H1 (cell line): ENCODE measurements around the gene DHRS4L2. TPM values are rescaled to one million over a fixed set of nuclear protein-coding genes. Genes with fewer than 3 reads are reported as not detected.

Experiments
- BACH1 ChIP-seq: IDR thresholded peaks from 2 replicates; pipeline ENCODE4 v1.6.1; 2012; ENCODE audit warnings: low read length, improper control_type of control experiment
- GTF2F1 ChIP-seq: IDR thresholded peaks from 2 replicates; pipeline ENCODE4 v1.6.1; 2012; ENCODE audit warnings: low read depth, low read length, improper control_type of control experiment, borderline replicate concordance
- polyA plus RNA-seq, 7 experiments: library from polyadenylated mRNA; depleted of rRNA in 3 of 7; stranded (reverse) in 5 of 7; unstranded in 2 of 7; fragments of >200 nt in 5 of 7; fragments of 200-250 nt in 2 of 7; gene quantifications; 1 replicate in 5 of 7; 2 replicates in 1 of 7; 4 replicates in 1 of 7; pipeline versions ENCODE4 v1.2.1 to v1.2.3, GENCODE V29; 2011 to 2013; ENCODE audit warnings: missing spikeins in 2 of 7, mixed read lengths in 2 of 7
- total RNA-seq: library from RNA; stranded (reverse); fragmentation: NEBNext Ultra II Directional; extraction: Animal tissue kit (Norgen Biotek cat#: 25700); gene quantifications from 2 replicates; pipeline ENCODE4 v1.2.1, GENCODE V29; 2021

Gene DHRS4L2
- total and polyA plus RNA-seq, 2 of the 8 experiments (the other 6 are each of a cell fraction or from before 2014, with no cell fraction given), result 12.3 to 15.4 TPM

DNA sequence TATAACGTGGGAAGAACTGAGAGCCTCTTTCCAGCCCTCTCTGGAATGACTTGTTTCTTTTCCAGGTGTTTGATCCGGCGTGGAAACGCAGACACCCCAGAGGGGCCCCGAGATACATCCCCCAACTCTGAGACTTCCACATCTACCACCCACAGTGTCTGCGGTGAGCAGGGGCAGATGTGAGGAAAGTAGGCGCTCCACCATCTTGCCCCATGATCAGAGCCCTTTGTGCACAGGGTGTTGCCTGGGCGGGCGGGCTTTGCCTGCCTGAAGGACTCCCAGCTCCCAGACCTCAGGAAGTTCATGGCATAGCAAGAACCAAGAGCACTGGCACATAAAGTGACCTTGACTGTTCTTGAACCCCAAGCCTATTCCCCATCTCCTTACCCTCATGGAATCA lies 65.9 kb downstream of the DHRS4L2 start (continued):
- no peak for TF ChIP-seq BACH1
- TF ChIP-seq GTF2F1, result no peak

Other genes starting within 250 kb of the DHRS4L2 start
- 16.2 and 19.2 TPM in 2 replicates for gene DHRS4, start 35.2 kb upstream of the DHRS4L2 start, total RNA-seq
- gene DHRS4, start 35.2 kb upstream of the DHRS4L2 start, polyA plus RNA-seq (2011; rRNA removed), result 11.7 and 18.3 TPM in 2 replicates
- gene CARMIL3, start 63.1 kb downstream of the DHRS4L2 start, total RNA-seq, result 8.5 and 9.0 TPM in 2 replicates
- gene CARMIL3, start 63.1 kb downstream of the DHRS4L2 start, polyA plus RNA-seq (2011; rRNA removed), result 6.0 and 7.8 TPM in 2 replicates
- not detected in 2 replicates for gene CPNE6, start 82.6 kb downstream of the DHRS4L2 start, total RNA-seq
- 0.02 and 0.05 TPM in 2 replicates for gene CPNE6, start 82.6 kb downstream of the DHRS4L2 start, polyA plus RNA-seq (2011; rRNA removed)
- 79.3 and 81.9 TPM in 2 replicates for gene PCK2, start 105.4 kb downstream of the DHRS4L2 start, total RNA-seq
- 115 and 221 TPM in 2 replicates for gene PCK2, start 105.4 kb downstream of the DHRS4L2 start, polyA plus RNA-seq (2011; rRNA removed)
- 63.6 and 67.2 TPM in 2 replicates for gene DCAF11, start 125.8 kb downstream of the DHRS4L2 start, total RNA-seq
- 60.4 and 74.6 TPM in 2 replicates for gene DCAF11, start 125.8 kb downstream of the DHRS4L2 start, polyA plus RNA-seq (2011; rRNA removed)
- 1.1 TPM in 2 replicates for gene NRL, start 126.0 kb downstream of the DHRS4L2 start, total RNA-seq
- 2.1 and 2.2 TPM in 2 replicates for gene NRL, start 126.0 kb downstream of the DHRS4L2 start, polyA plus RNA-seq (2011; rRNA removed)
- gene FITM1, start 141.7 kb downstream of the DHRS4L2 start, total RNA-seq, result 0.33 and 0.76 TPM in 2 replicates
- 0.53 and 0.80 TPM in 2 replicates for gene FITM1, start 141.7 kb downstream of the DHRS4L2 start, polyA plus RNA-seq (2011; rRNA removed)
- 85.9 and 91.7 TPM in 2 replicates for gene PSME1, start 147.3 kb downstream of the DHRS4L2 start, total RNA-seq
- 57.4 and 74.9 TPM in 2 replicates for gene PSME1, start 147.3 kb downstream of the DHRS4L2 start, polyA plus RNA-seq (2011; rRNA removed)
- gene EMC9, start 152.7 kb downstream of the DHRS4L2 start, total RNA-seq, result 36.9 and 38.4 TPM in 2 replicates
- gene EMC9, start 152.7 kb downstream of the DHRS4L2 start, polyA plus RNA-seq (2011; rRNA removed), result 47.2 and 60.1 TPM in 2 replicates
- 111 and 118 TPM in 2 replicates for gene PSME2, start 157.7 kb downstream of the DHRS4L2 start, total RNA-seq
- 71.8 and 76.8 TPM in 2 replicates for gene PSME2, start 157.7 kb downstream of the DHRS4L2 start, polyA plus RNA-seq (2011; rRNA removed)
- 57.8 and 72.0 TPM in 2 replicates for gene RNF31, start 158.6 kb downstream of the DHRS4L2 start, total RNA-seq
- gene RNF31, start 158.6 kb downstream of the DHRS4L2 start, polyA plus RNA-seq (2011; rRNA removed), result 17.5 and 40.6 TPM in 2 replicates
- 11.1 and 11.4 TPM in 2 replicates for gene IRF9, start 172.3 kb downstream of the DHRS4L2 start, total RNA-seq
- 13.2 and 13.3 TPM in 2 replicates for gene IRF9, start 172.3 kb downstream of the DHRS4L2 start, polyA plus RNA-seq (2011; rRNA removed)
- gene REC8, start 183.2 kb downstream of the DHRS4L2 start, total RNA-seq, result 25.8 and 28.5 TPM in 2 replicates
- 9.8 and 19.1 TPM in 2 replicates for gene REC8, start 183.2 kb downstream of the DHRS4L2 start, polyA plus RNA-seq (2011; rRNA removed)
- 108 and 109 TPM in 2 replicates for gene IPO4, start 199.9 kb downstream of the DHRS4L2 start, total RNA-seq
- 55.5 and 80.6 TPM in 2 replicates for gene IPO4, start 199.9 kb downstream of the DHRS4L2 start, polyA plus RNA-seq (2011; rRNA removed)
- gene TM9SF1, start 206.5 kb downstream of the DHRS4L2 start, total RNA-seq, result 22.2 and 25.3 TPM in 2 replicates
- gene TM9SF1, start 206.5 kb downstream of the DHRS4L2 start, polyA plus RNA-seq (2011; rRNA removed), result 24.6 and 29.2 TPM in 2 replicates
- gene TSSK4, start 216.8 kb downstream of the DHRS4L2 start, total RNA-seq, result 0.28 TPM in 1 of 2 replicates, not detected in the other
- gene TSSK4, start 216.8 kb downstream of the DHRS4L2 start, polyA plus RNA-seq (2011; rRNA removed), result 0.05 TPM in 1 of 2 replicates, not detected in the other
- 32.9 and 36.4 TPM in 2 replicates for gene CHMP4A, start 224.6 kb downstream of the DHRS4L2 start, total RNA-seq
- gene CHMP4A, start 224.6 kb downstream of the DHRS4L2 start, polyA plus RNA-seq (2011; rRNA removed), result 23.4 and 37.6 TPM in 2 replicates
- 14.3 and 17.7 TPM in 2 replicates for gene MDP1, start 227.1 kb downstream of the DHRS4L2 start, total RNA-seq
- 25.3 and 32.2 TPM in 2 replicates for gene MDP1, start 227.1 kb downstream of the DHRS4L2 start, polyA plus RNA-seq (2011; rRNA removed)
- gene NEDD8, start 243.4 kb downstream of the DHRS4L2 start, total RNA-seq, result 241 and 253 TPM in 2 replicates
- 196 and 317 TPM in 2 replicates for gene NEDD8, start 243.4 kb downstream of the DHRS4L2 start, polyA plus RNA-seq (2011; rRNA removed)
- 85.3 and 88.3 TPM in 2 replicates for gene GMPR2, start 244.0 kb downstream of the DHRS4L2 start, total RNA-seq
- 52.9 and 61.6 TPM in 2 replicates for gene GMPR2, start 244.0 kb downstream of the DHRS4L2 start, polyA plus RNA-seq (2011; rRNA removed)